Measurements from ENCODE around the gene NUP210L.

- TF ChIP-seq, protein P1, sequence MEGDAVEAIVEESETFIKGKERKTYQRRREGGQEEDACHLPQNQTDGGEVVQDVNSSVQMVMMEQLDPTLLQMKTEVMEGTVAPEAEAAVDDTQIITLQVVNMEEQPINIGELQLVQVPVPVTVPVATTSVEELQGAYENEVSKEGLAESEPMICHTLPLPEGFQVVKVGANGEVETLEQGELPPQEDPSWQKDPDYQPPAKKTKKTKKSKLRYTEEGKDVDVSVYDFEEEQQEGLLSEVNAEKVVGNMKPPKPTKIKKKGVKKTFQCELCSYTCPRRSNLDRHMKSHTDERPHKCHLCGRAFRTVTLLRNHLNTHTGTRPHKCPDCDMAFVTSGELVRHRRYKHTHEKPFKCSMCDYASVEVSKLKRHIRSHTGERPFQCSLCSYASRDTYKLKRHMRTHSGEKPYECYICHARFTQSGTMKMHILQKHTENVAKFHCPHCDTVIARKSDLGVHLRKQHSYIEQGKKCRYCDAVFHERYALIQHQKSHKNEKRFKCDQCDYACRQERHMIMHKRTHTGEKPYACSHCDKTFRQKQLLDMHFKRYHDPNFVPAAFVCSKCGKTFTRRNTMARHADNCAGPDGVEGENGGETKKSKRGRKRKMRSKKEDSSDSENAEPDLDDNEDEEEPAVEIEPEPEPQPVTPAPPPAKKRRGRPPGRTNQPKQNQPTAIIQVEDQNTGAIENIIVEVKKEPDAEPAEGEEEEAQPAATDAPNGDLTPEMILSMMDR (conservative IDR thresholded peaks at IDR 0.05), result no peak
- TF ChIP-seq EZH2 (IDR thresholded peaks at IDR 0.05; ENCODE audit: low read depth), result no peak
Observed at GRCh38 chr1:153953859-153954365, 201.0 kb downstream of the NUP210L start.
